Cardiac muscle cell (in vitro differentiated cells and primary cell): ENCODE measurements around the gene SLC6A1. TPM values are rescaled to one million over a fixed set of nuclear protein-coding genes. Genes with fewer than 3 reads are reported as not detected.

Source experiments
- DNase-seq, 2 donors: peaks; one replicate each; pipeline versions ENCODE4 v3.0.0 to v3.0.0-alpha.2; 2010 to 2017; ENCODE audit warnings: low read depth in 1 of 2, low spot score in 1 of 2
- H3K27ac ChIP-seq: fragments of 200-600 bp; sonication (generic); 2 replicates; pipeline ENCODE4 v1.5.1; 2016
- H3K27me3 ChIP-seq: fragments of 200-600 bp; sonication (generic); 2 replicates; pipeline ENCODE4 v1.6.0; 2016; ENCODE audit warnings: control low read depth
- H3K36me3 ChIP-seq: fragments of 200-600 bp; sonication (generic); 2 replicates; pipeline ENCODE4 v1.5.1; 2016; ENCODE audit warnings: control low read depth
- H3K4me1 ChIP-seq: fragments of 200-600 bp; sonication (generic); 2 replicates; pipeline ENCODE4 v1.8.1; 2017; ENCODE audit warnings: low read depth, mild to moderate bottlenecking, mixed run types
- H3K4me3 ChIP-seq: fragments of 200-600 bp; sonication (generic); 2 replicates; pipeline ENCODE4 v1.5.1; 2016; ENCODE audit warnings: mild to moderate bottlenecking
- H3K9me3 ChIP-seq: fragments of 200-600 bp; sonication (generic); 2 replicates; pipeline ENCODE4 v1.5.1; 2017; ENCODE audit warnings: low read depth, mild to moderate bottlenecking, control low read depth
- CTCF ChIP-seq: IDR thresholded peaks from 2 replicates; pipeline ENCODE4 v1.5.1; 2012; ENCODE audit warnings: low read depth, mild to moderate bottlenecking, low read length
- polyA plus RNA-seq: library from polyadenylated mRNA; unstranded; fragments of >200 nt; fragmentation: Nextera tagmentation; extraction: Ambion mirVana; gene quantifications from 2 replicates; pipeline ENCODE4 v1.2.1, GENCODE V29; 2016
- total RNA-seq: library from RNA; depleted of rRNA; stranded (reverse); fragments of >200 nt; gene quantifications from 2 replicates; pipeline ENCODE4 v1.2.3, GENCODE V29; 2016

The SLC6A1 gene
- total and polyA plus RNA-seq, 2 experiments from 2014 or later = not detected

GRCh38 chr3:11084677-11085076, 92.1 kb downstream of the SLC6A1 start:
- Histone ChIP-seq H3K27ac (no peak overlapping the region), H3K4me1 (no peaks in the 10 kb centered on the region), H3K9me3 (no peaks in the 10 kb centered on the region), H3K4me3 (no peak overlapping the region), H3K36me3 (no peaks in the 10 kb centered on the region), H3K27me3 (no peaks in the 10 kb centered on the region)
- TF ChIP-seq CTCF = no peak
- DNase-seq = no peak

GRCh38 chr3:11085093-11085840, 92.7 kb downstream of the SLC6A1 start:
- Histone ChIP-seq H3K4me1 (no peaks in the 10 kb centered on the region), H3K27ac (no peak overlapping the region), H3K27me3 (no peaks in the 10 kb centered on the region), H3K9me3 (no peaks in the 10 kb centered on the region), H3K36me3 (no peaks in the 10 kb centered on the region), H3K4me3 (no peak overlapping the region)
- no peak for TF ChIP-seq CTCF
- DNase-seq = peak in 1 of 2 donors; percentile 8

GRCh38 chr3:11086856-11087255, 94.3 kb downstream of the SLC6A1 start:
- Histone ChIP-seq H3K27me3 (no peaks in the 10 kb centered on the region), H3K4me3 (no peak overlapping the region), H3K27ac (no peak overlapping the region), H3K4me1 (no peaks in the 10 kb centered on the region), H3K36me3 (no peaks in the 10 kb centered on the region), H3K9me3 (no peaks in the 10 kb centered on the region)
- no peak for DNase-seq
- no peak for TF ChIP-seq CTCF

- H3K36me3 ChIP-seq = no peaks in the 10 kb centered on the region
- H3K4me1 ChIP-seq = no peaks in the 10 kb centered on the region
- no peaks in the 10 kb centered on the region for H3K27me3 ChIP-seq
- no peak overlapping the region for H3K4me3 ChIP-seq
- no peak for DNase-seq
- no peak for TF ChIP-seq CTCF
- H3K27ac ChIP-seq = no peak overlapping the region
- H3K9me3 ChIP-seq = no peaks in the 10 kb centered on the region
These were observed 95.5 kb downstream of the SLC6A1 start for GRCh38 chr3:11088066-11088465.

GRCh38 chr3:11088831-11089230, 96.3 kb downstream of the SLC6A1 start:
- DNase-seq = peak in 1 of 2 donors; percentile 30
- TF ChIP-seq CTCF = no peak

More at GRCh38 chr3:11088831-11089230, 96.3 kb downstream of the SLC6A1 start:
- Histone ChIP-seq H3K4me1 (no peaks in the 10 kb centered on the region), H3K4me3 (no peak overlapping the region), H3K27ac (no peak overlapping the region), H3K9me3 (no peaks in the 10 kb centered on the region), H3K36me3 (no peaks in the 10 kb centered on the region), H3K27me3 (no peaks in the 10 kb centered on the region)

Other genes starting within 250 kb of the SLC6A1 start
- 0.04 and 0.18 TPM in 2 replicates for gene SLC6A11, start 176.5 kb upstream of the SLC6A1 start, total RNA-seq
- not detected in 2 replicates for gene SLC6A11, start 176.5 kb upstream of the SLC6A1 start, polyA plus RNA-seq
- gene HRH1, start 161.7 kb downstream of the SLC6A1 start, total RNA-seq = not detected in 2 replicates
- gene HRH1, start 161.7 kb downstream of the SLC6A1 start, polyA plus RNA-seq = not detected in 2 replicates